NCI-H226 (cell line): ENCODE results near the gene DYRK1A.
"Not testable (repeated sequence)": the region's sequence is repeated elsewhere in the genome, so short reads cannot be mapped to it uniquely, and the experiment has no call there.

Experiments
- DNase-seq: peaks from one replicate; pipeline ENCODE4 v3.0.0-alpha.2; 2015

Gene DYRK1A

DNA sequence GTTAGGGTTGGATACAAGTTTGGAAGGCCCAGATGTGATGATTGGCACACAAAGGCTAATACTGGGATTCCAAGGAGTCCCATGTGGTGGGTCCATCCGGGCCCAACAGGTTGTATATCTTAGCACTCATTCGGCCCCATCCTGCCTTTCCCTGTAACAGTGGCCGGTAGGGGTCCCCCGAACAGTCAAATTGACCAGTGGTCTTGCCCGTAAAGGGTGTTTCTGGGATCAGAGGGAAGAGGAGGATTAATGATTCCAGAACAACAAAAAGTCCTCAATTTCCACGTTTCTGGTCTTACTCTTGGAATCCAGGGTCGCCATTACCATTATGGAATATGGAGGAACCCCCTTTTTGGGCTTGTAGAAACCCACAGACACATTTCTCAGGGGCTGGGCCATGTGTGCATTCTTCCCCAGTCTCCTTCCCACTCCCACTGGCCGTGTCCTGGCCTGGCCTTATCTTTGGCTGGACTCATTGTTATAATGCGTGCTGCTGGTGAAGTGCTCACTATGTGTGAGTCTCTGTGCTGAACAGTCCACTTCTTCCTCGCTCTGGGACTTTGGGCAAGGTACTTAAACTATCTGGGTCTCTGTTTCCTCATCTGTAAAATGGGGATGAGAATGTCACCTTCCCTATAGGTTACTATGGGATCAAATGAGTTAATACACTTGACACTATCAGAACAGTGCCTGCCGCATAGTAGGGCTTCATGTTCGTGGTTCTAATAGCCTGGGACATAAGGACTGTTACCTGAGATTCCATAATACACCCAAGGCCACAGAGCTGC, 161.8 kb downstream of the DYRK1A start:
- DNase-seq = no peak

DNA sequence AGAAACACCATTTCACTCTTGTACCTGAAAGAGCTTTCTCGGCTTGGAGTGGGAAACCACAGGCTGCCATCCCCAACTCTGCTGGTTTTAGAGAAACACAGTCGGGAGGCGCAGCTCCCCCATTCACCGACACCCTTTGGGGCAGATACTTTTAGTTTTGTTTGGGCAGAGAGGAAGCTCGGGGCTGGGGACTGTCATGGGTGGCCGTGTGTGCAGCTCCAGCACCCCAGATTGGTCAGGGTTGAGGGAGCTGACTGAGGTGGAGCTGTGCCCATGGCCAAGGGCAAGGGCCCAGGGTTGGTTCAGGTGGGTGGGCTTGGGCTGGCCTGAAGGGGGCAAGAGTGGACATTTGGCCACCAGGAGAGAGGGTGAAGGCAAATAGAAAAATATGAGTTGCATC, 163.1 kb downstream of the DYRK1A start:
- DNase-seq = no peak

DNA sequence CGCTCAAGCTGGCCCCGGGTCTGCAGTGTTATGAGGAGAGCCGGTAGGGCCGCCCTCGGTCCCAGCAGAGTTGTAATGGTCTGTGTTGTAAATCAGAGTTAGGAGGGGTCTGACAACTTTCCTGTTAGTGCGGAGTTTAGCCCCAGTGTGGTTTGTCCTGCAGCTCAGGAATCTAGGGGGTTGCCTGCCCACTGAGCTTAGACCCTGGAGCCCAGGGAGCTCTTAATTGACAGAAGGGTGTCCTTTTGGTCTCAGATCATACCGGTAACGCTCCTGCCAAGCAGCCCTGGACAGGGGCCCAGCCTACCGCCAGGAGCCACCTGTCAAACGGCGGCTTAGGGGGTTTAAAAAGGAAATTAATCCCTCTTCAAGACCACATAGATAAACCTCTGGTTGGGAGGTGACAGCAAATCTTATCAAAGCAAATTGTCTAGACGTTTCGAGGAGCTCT, 164.4 kb downstream of the DYRK1A start:
- DNase-seq = no peak

DNA sequence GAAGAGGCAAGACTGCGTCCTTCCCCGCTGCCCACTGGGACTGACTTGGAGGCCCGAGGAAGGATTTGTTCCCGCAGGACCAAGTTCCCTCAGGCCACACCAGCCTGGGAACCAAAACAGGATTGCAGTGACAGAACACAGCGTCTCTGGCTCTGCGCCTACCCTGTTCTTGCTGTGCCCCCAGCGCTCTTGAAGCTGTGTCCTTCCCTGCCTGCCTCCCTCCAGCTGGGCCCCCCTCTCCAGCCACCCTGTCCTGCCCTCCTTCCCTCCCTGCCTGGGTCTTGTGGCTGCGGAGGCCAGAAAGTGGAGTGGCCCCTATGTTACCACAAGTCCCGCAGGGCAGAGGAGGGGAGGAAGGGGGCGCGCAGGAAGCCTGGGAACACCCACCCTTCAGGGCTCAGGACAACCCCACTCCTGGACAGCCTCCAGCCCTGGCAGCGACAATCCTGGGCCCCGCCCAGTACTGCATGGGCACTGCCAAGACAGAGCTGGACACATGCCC, 164.9 kb downstream of the DYRK1A start:
- no peak for DNase-seq

DNA sequence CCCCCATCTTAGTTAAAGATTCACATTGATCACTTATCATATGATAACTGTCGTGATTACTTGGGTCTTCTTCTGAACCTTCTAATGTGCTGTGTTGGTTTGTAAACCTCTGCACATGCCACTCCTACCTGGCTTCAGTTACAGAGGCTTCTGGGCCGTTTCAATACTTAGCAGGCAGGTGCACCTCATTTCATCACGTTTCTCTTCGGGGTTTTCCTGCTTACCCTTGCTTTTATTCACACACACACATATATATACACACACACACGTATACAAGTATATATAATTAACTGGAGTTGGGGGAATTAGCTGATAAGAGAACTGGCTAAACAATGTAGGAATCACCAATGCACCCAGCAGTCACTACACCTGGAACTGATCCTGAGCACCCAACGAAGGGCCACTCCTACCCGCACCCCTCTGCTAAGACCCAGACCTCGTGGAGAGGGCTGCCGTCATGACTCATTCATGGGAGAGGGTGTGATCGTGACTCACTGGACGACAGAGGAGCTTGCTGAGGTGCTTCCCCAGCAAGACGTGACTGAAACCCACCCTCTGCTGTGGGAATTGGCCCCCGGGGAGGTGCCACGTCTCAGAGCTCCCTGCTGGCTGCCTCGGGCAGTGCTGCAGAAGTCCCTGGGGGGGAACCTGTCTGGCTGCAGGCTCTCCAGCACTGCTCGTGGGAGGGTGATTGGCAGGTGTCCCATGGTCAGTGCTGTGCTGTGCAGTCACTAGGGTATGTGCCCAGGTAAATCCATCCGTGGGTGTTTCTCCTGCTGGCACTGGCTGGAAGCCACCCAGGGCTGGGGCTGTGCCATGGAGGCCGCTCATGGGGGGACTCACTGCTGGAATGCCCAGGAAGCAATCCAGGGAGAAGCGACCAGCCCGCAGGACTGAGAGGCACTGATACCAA, 166.6 kb downstream of the DYRK1A start:
- DNase-seq = peak; percentile 73

DNA sequence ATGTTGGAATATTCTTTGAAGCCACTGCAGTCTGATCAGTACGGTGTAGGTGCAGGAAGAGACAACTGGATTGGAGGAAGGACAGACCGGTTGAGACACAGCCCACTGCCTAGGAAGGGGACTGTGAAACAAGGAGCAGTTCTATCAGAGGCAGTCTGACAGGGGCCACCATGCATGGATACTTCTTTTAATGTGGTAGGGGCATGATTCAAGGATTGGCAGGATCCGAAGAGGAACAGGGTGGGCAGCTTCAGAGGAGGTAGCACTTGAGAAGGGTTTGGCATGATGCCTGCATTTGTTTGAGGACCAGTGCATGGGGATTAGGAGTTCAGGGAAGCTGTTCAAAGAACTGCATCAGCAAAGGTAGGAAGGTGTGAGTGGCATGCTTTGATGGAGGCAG, 167.9 kb downstream of the DYRK1A start:
- no peak for DNase-seq

DNA sequence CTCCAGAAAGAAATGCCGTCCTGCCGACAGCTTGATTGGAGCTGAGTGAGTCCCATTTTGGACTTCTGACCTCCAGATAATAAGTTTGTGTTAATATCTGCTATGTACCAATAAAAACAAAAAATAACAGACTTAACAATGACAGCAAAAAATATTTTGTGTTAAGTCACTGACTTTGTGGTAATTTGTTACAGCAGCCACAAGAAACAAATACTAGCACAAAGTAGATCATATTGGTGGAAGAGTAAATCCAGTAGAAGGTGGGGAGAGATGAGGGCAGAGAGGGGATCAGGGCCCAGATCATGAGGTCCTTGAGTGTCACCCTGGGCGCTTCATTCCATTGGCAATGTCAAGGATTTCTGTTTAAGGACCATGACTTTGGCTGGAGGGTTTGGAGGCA, 168.6 kb downstream of the DYRK1A start:
- no peak for DNase-seq

DNA sequence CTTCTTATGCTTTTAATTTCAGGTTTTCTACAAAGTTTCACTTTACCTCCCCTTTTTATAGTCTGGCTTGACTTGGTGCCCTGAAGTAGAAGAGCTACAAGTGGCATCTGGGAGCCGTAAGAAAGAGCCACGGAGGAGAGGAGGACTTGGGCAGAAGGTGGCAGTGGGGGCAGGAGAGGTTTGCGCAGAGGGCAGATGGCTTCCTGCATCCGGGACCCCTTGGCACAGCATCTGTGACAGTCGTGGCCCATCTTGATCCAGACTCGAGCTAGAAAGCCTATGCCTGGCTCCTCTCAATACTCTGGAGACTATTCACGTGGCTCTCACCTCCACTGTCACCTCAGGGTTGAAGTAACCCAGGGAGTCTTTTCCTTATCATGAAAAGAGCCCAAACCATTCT, 169.1 kb downstream of the DYRK1A start:
- no peak for DNase-seq

DNA sequence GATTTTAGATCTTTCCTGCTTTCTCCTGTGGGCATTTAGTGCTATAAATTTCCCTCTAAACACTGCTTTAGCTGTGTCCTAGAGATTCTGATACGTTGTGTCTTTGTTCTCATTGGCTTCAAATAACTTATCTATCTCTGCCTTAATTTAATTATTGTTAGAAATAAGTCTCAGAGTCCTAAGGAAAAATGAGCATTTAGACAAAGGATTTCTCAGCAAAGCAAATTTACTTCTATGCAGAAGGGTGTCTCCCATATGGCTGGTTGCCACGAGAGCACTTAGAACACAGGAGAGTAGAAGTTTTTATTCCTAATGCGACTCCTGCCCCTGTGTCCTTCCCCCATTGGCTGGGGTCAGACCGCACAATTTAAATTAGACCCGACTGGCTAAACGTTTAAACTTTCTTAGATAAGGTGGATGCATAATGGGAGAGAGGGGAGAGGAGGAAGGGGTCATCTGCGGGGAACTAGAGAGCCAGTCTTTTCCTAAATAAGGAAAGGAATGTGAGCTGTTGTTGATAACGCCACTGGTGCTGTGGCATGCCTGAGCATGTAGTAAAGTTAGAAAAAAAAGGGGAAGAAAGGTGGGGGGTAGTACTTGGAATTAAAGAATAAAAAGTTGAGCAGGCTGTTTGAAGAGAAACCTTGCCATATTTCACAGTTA, 170.2 kb downstream of the DYRK1A start:
- DNase-seq = no peak

DNA sequence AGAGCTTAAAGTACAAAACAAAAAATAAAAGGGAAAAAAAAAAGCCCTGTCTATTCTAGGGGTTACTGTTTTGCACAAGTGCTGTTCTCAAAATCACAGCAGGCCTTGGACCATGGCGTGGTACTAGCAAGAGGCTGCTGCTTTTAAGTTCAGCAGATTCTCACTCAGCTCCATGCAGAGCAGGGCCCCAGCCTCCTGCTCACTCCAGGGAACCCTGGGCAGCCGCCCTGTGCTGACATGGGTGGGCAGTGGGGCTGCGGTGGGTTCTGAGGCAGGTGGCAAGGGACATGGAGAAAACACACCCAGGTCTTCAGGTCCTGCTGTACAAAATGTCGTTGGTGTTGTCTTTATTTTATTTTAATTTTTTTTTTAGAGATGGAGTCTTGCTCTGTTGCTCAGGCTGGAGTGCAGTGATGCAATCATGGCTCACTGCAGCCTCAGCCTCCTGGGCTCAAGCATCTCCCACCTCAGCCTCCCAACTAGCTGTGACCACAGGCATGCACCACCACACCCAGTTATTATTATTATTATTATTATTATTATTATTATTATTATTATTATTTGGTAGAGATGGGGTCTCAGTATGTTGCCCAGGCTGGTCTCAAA, 170.9 kb downstream of the DYRK1A start:
- no peak for DNase-seq

DNA sequence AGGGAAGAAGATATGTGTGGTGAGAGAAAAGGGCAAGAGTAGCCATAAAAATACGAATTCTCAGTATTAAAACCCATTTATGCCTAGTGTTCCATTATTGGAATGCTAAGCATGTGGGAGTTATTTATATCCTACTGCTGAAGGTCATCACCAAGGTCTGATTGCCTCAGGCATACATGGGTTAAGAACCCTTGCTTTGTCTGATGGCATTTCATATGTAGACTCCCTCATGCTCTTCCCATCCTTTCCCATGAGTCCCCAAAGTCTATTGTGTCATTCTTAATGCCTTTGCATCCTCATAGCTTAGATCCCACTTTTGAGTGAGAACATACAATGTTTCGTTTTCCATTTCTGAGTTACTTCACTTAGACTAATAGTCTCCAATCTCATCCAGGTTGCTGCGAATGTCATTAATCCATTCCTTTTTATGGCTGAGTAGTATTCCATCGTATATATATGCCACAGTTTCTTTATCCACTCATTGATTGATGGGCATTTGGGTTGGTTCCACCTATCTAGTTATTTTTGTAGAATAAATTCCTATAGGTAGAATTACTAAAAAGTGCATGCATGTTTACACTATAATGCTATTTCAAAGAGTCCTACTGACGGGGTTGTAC, 172.5 kb downstream of the DYRK1A start:
- DNase-seq = no peak

DNA sequence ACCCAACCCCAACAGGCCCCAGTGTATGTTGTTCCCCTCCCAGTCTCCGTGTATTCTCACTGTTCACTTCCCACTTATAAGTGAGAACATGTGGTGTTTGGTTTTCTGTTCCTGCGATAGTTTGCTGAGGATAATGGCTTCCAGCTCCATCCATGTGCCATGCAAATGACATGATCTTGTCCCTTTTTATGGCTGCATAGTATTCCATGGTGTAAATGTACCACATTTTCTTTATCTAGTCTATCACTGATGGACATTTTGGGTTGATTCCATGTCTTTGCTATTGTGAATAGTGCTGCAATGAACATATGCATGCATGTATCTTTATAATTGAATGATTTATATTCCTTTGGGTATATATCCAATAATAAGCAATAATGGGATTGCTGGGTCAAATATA, 174.6 kb downstream of the DYRK1A start:
- not testable (repeated sequence) for DNase-seq

DNA sequence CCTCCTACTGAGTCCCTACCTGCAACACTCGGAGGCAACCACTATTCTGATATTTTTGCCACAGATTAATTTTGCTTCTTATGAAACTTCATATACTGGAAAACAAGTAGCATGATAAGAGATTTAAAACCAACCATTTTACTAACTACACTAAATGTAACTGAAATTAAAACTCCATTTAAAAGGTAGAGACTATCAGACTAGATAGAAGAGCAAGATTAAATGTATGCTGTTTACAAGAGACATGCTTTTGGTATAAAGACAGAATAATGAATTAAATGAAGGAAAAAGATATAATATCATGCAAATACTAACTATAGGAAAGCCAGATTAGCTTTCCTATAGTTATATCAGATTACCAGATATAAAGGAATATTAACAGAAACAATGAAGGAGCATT, 175.9 kb downstream of the DYRK1A start:
- no peak for DNase-seq

DNA sequence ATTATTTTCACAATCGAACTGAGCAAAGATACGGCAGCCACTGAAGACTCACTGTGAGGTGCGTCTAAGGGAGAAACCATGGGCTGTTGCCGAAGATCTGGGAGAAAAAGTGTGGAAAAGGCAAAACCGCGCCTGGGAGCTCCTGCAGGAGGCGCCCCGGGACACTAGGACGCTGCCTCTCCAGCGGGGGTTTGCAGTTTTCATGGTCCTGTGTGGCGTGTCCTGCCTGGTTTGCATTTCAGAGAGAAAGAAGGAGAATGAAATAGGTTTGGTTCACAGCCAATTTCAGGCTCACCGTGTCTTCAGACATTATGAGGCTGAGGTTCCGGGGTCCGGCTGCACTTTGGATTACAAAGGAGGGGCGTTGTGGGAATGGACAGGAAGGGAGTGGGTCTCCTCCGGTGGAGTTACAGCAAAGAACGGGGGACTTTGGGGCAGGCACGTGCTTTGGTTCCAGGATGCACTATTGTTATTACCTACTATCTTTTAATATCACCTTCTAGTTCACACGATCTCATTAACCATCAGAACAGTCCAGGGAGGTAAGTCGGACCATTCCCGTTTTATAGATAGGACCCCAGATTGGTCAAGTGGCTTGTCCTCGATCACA, 179.8 kb downstream of the DYRK1A start:
- no peak for DNase-seq

DNA sequence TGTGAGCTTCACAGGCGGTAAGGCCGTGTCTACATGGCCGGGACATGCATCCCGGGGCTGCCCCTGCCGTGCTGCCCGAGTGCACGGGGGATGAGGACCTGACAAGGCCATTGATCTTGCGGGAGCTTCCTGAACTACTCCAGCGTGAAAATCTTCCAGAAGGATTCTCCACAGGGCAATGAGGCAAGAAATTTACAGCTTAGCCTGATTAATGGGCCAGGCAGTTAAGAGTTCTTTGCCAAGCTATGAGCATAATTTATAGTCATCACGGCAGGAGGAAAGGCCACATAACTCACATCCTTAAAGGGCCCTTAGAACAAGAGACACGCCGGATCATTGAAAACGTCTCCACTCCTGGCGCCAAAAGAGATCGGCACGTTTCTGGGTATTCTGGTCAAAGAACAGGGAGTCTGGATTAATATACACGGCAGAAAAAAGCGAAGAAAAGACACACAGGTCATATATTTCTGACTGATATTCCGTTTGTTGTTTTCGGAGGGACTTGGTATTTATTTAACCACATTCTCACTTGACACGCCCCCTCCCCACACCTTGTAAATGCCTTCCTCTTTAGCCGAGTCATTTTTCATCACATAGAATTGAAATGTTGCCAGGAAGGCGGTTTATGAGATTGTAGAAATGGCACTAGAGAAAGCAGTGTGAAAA, 180.5 kb downstream of the DYRK1A start:
- no peak for DNase-seq

DNA sequence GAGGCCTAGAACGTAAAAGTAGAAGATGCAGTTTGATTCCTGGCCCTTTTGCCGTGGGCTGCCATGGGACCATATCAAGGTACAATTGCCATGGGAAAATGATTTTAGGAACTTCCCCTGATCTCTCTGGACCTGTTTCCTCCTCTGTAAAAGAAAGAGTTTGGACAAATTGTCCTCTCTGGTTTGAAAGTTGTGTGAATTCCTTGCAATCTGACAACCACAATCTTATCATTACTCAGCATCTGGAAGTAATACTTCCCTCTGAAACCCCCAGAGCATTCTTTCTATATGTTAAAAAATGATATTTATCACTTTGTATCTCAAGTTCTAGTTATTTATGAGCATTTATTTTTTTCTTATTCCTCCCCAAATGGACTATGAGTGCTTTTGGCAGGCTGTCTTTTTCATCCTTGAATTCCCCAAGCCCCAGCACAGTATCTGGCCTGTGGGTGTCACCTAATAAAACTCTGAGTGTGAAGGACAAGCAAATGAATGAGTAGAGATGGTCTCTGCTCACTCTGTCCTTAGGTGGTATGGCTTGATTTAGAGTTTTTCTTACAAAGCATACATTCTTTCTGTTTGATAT, 181.1 kb downstream of the DYRK1A start:
- DNase-seq = no peak

DNA sequence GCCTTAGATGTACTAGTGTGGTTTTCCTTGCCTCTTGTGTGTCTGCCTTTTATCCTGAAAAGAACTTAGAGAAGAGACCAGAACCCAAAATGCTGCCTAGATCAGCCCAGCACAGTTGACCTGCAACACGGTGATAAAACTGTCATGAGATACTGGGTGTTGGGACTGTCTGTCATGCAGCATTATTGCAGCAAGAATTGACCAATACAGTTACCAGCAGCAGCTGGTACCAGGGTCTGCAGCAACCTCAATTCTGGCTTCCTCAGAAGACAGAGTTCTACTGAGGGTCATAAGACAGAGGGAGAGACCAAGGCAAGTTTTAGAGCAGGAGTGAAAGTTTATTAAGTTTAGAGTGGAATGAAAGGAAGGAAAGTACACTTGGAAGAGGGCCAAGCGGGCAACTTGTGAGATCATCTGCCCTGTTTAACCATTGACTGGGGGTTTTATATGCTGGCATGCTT, 182.0 kb downstream of the DYRK1A start:
- no peak for DNase-seq

DNA sequence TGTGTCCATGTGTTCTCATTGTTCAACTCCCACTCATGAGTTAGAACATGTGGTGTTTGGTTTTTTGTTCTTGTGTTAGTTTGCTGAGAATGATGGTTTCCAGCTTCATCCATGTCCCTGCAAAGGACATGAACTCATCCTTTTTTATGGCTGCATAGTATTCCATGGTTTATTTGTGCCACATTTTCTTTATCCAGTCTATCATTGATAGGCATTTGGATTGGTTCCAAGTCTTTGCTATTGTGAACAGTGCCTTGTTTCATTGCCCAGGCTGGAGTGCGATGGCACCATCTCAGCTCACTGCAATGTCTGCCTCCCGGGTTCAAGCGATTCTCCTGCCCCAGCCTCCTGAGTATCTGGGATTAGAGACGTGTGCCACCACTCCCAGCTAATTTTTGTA, 183.2 kb downstream of the DYRK1A start:
- DNase-seq = not testable (repeated sequence)

DNA sequence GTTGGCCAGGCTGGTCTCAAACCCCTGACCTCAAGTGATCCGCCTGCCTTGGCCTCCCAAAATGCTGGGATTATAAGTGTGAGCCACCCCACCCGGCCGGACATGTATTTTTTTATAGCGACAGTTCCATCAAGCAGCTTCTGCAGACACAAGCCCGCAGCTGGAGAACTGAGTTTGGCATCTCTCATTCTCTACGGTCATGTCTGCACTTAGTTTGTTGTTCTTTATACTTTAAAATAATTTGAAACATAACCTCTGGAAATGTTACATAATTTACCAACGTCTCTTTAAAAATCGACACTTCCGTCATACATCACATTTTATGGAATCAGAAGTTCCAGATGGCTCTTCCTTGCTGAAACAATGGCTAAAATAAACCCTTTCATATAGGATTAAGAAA, 183.6 kb downstream of the DYRK1A start:
- DNase-seq = no peak

DNA sequence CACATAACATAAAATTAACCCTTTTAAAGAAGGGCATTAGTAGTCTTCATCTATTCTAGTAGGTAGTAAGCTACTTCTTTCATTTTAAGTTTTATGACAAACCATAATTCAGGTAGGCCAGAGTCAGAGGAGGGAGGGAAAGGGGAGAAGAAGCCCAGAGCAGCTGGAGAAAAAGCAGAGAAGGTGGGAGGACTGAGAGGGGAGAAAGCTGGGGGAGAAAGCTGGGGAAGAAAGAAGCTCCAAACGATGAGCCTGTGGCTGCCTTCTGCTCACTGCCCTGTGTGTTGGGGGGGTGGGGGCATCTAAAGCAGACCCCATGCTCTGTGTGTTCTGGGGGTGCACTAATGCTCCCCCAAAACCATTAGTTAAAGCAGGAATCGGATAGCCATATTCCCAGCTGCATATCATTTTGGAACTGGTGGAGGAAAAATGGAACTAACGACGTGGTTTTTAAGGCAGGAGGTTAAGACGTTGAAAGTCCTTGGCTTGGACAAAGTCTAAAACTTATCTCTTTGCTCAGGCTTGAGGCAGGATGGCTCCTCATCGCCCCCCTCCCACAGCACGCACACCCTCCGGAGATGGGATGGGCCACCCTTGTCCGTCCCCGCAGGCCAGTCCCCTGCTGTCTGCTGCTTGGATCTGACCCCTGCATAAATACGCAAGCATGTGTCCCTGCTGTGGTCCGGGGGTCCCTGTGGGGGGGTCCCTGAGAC, 184.2 kb downstream of the DYRK1A start:
- DNase-seq = no peak
